Measurements from ENCODE around the gene HES5. TPM values are rescaled to one million over a fixed set of nuclear protein-coding genes. Genes with fewer than 3 reads are reported as not detected.

HES5 gene
- polyA plus RNA-seq, 3 donors: not detected

- 95% methylated on average over 9 of the region's 11 CpGs for WGBS (ENCODE audit: insufficient coverage)
- no peaks in the 10 kb centered on the region for H3K9me3 Mint-ChIP-seq
These were observed 20.5 kb downstream of the HES5 start for GRCh38 chr1:2509589-2509988.

GRCh38 chr1:2508751-2509150 is 21.3 kb downstream of the HES5 start:
- Histone ChIP-seq H3K27me3 (ENCODE audit: control insufficient read depth in 2 of 2, insufficient read depth in 2 of 2, low read length in 2 of 2) (no peaks in the 10 kb centered on the region), H3K36me3 (replicated peaks in 1 of 2; ENCODE audit: control insufficient read depth in 1 of 2, insufficient read depth in 2 of 2, low read length in 2 of 2) (peaks cover 66% of the 10 kb centered on the region in 2 donors), H2AFZ (ENCODE audit: insufficient read depth, low read depth, low read length, poor library complexity, severe bottlenecking) (no peak overlapping the region), H3K9me3 (replicated peaks in 1 of 2; ENCODE audit: control insufficient read depth in 1 of 2, insufficient read depth in 1 of 2, low read length in 2 of 2) (no peaks in the 10 kb centered on the region), H4K20me1 (ENCODE audit: insufficient read depth, low read length) (peaks cover 63% of the 10 kb centered on the region), H3K4me2 (replicated peaks; ENCODE audit: extremely low read depth, low read length, poor library complexity, severe bottlenecking) (no peak overlapping the region), H3K79me2 (ENCODE audit: insufficient read depth, low read length) (no peaks in the 10 kb centered on the region), H3K9ac (ENCODE audit: insufficient read depth, low read length, poor library complexity, severe bottlenecking) (no peak overlapping the region), H3K4me1 (ENCODE audit: control insufficient read depth in 1 of 2, insufficient read depth in 2 of 2, low read length in 2 of 2) (no peaks in the 10 kb centered on the region), H3K4me3 (replicated peaks in 1 of 3; ENCODE audit: low read depth in 2 of 3, low read length in 3 of 3) (no peak overlapping the region), H3K27ac (ENCODE audit: low read depth in 1 of 2, low read length in 2 of 2) (no peak overlapping the region)
- intact Hi-C loops (cut with micrococcal nuclease): no loop called here
- TF ChIP-seq CTCF (IDR thresholded peaks at IDR 0.05): no peak
- Mint-ChIP-seq H3K4me1 (no peaks in the 10 kb centered on the region), H3K27ac (no peak overlapping the region), H3K36me3 (peaks cover 43 to 58% of the 10 kb centered on the region in 2 donors), H3K27me3 (ENCODE audit: low read depth in 3 of 3) (peaks cover 0 to 2% (median 0%) of the 10 kb centered on the region in 3 donors), H3K9me3 (no peaks in the 10 kb centered on the region), H3K4me3 (no peak overlapping the region)
- DNase-seq: no peak
- whole genome bisulfite sequencing (ENCODE audit: insufficient coverage): 97% methylated on average over 16 of the region's 29 CpGs

More at GRCh38 chr1:2509589-2509988, 20.5 kb downstream of the HES5 start:
- H3K4me3 ChIP-seq (replicated peaks in 1 of 3; ENCODE audit: low read depth in 2 of 3, low read length in 3 of 3): no peak overlapping the region
- H3K4me2 ChIP-seq (replicated peaks; ENCODE audit: extremely low read depth, low read length, poor library complexity, severe bottlenecking): no peak overlapping the region
- H3K4me1 Mint-ChIP-seq: no peaks in the 10 kb centered on the region
- no peak overlapping the region for H3K27ac ChIP-seq (ENCODE audit: low read depth in 1 of 2, low read length in 2 of 2)
- no peaks in the 10 kb centered on the region for H3K9me3 ChIP-seq (replicated peaks in 1 of 2; ENCODE audit: control insufficient read depth in 1 of 2, insufficient read depth in 1 of 2, low read length in 2 of 2)
- H3K36me3 Mint-ChIP-seq: peaks cover 45 to 66% of the 10 kb centered on the region in 2 donors
- intact Hi-C loops (cut with micrococcal nuclease): no loop called here
- no peaks in the 10 kb centered on the region for H3K27me3 ChIP-seq (ENCODE audit: control insufficient read depth in 2 of 2, insufficient read depth in 2 of 2, low read length in 2 of 2)
- H2AFZ ChIP-seq (ENCODE audit: insufficient read depth, low read depth, low read length, poor library complexity, severe bottlenecking): no peak overlapping the region
- H3K4me1 ChIP-seq (ENCODE audit: control insufficient read depth in 1 of 2, insufficient read depth in 2 of 2, low read length in 2 of 2): no peaks in the 10 kb centered on the region
- TF ChIP-seq CTCF (IDR thresholded peaks at IDR 0.05): no peak
- H3K27ac Mint-ChIP-seq: peak overlapping the region in 1 of 7 donors; percentile 33
- peaks cover 68% of the 10 kb centered on the region for H4K20me1 ChIP-seq (ENCODE audit: insufficient read depth, low read length)
- peaks cover 0 to 2% (median 0%) of the 10 kb centered on the region in 3 donors for H3K27me3 Mint-ChIP-seq (ENCODE audit: low read depth in 3 of 3)
- DNase-seq: no peak
- H3K79me2 ChIP-seq (ENCODE audit: insufficient read depth, low read length): no peaks in the 10 kb centered on the region
- no peak overlapping the region for H3K4me3 Mint-ChIP-seq
- H3K9ac ChIP-seq (ENCODE audit: insufficient read depth, low read length, poor library complexity, severe bottlenecking): no peak overlapping the region
- peaks cover 72% of the 10 kb centered on the region in 2 donors for H3K36me3 ChIP-seq (replicated peaks in 1 of 2; ENCODE audit: control insufficient read depth in 1 of 2, insufficient read depth in 2 of 2, low read length in 2 of 2)
